Measurements from ENCODE around the gene HSPH1. TPM values are rescaled to one million over a fixed set of nuclear protein-coding genes. Genes with fewer than 3 reads are reported as not detected.

Gene HSPH1
- total RNA-seq, 4 donors from 2014 or later = 29.3 to 86.1 (median 34.9) TPM

- H3K27me3 ChIP-seq = peaks cover 0 to 15% (median 0%) of the 10 kb centered on the region in 4 donors
- H3K9me3 ChIP-seq = no peaks in the 10 kb centered on the region
- WGBS, 2 donors = 61 to 87% methylated on average over 4 of the region's 4 CpGs
- no peak for TF ChIP-seq POLR2A (IDR thresholded peaks at IDR 0.05)
- no peak for TF ChIP-seq CTCF (IDR thresholded peaks at IDR 0.05)
- intact Hi-C loops (cut with DNase I) = no loop called here
- no peak overlapping the region for H3K4me3 ChIP-seq
- DNase-seq = no peak
- peak overlapping the region; percentile 10 to 74 (median 62) for H3K27ac ChIP-seq
- peaks cover 0 to 35% (median 16%) of the 10 kb centered on the region in 3 donors for H3K4me1 ChIP-seq
- no peaks in the 10 kb centered on the region for H3K36me3 ChIP-seq
Observed at GRCh38 chr13:31114641-31115040, 47.1 kb downstream of the HSPH1 start.

GRCh38 chr13:31111136-31111535 lies 50.6 kb downstream of the HSPH1 start:
- WGBS, 2 donors = 52 to 57% methylated on average over 2 to 3 of the region's 4 CpGs
- peaks cover 0 to 26% (median 10%) of the 10 kb centered on the region in 3 donors for H3K4me1 ChIP-seq
- no peak overlapping the region for H3K27ac ChIP-seq
- DNase-seq = no peak
- H3K36me3 ChIP-seq = no peaks in the 10 kb centered on the region
- no peak for TF ChIP-seq CTCF (IDR thresholded peaks at IDR 0.05)
- H3K27me3 ChIP-seq = peaks cover 0 to 15% (median 0%) of the 10 kb centered on the region in 4 donors
- H3K4me3 ChIP-seq = no peak overlapping the region
- intact Hi-C loops (cut with DNase I) = no loop called here
- no peaks in the 10 kb centered on the region for H3K9me3 ChIP-seq

GRCh38 chr13:31110617-31111016 lies 51.1 kb downstream of the HSPH1 start:
- Histone ChIP-seq H3K27me3 (peaks cover 0 to 15% (median 0%) of the 10 kb centered on the region in 4 donors), H3K27ac (no peak overlapping the region), H3K9me3 (no peaks in the 10 kb centered on the region), H3K4me3 (no peak overlapping the region), H3K36me3 (no peaks in the 10 kb centered on the region), H3K4me1 (peaks cover 0 to 20% (median 7%) of the 10 kb centered on the region in 3 donors)
- WGBS, 2 donors = 64 to 70% methylated on average over 3 to 8 of the region's 10 CpGs
- TF ChIP-seq POLR2A (IDR thresholded peaks at IDR 0.05) = no peak
- TF ChIP-seq CTCF (IDR thresholded peaks at IDR 0.05) = no peak
- DNase-seq = no peak
- intact Hi-C loops (cut with DNase I) = no loop called here

GRCh38 chr13:31110169-31110568 lies 51.5 kb downstream of the HSPH1 start:
- no peaks in the 10 kb centered on the region for H3K9me3 ChIP-seq
- intact Hi-C loops (cut with DNase I) = no loop called here
- no peak for DNase-seq
- 80 to 86% methylated on average over 3 to 7 of the region's 7 CpGs for WGBS, 2 donors
- no peak overlapping the region for H3K27ac ChIP-seq
- no peak for TF ChIP-seq POLR2A (IDR thresholded peaks at IDR 0.05)
- TF ChIP-seq CTCF (IDR thresholded peaks at IDR 0.05) = no peak
- no peaks in the 10 kb centered on the region for H3K36me3 ChIP-seq
- H3K4me1 ChIP-seq = peaks cover 0 to 16% (median 4%) of the 10 kb centered on the region in 3 donors
- H3K27me3 ChIP-seq = peaks cover 0 to 15% (median 0%) of the 10 kb centered on the region in 4 donors
- H3K4me3 ChIP-seq = no peak overlapping the region

GRCh38 chr13:31107109-31107508 lies 54.6 kb downstream of the HSPH1 start:
- intact Hi-C loops (cut with DNase I) = no loop called here
- H3K4me1 ChIP-seq = peaks cover 0 to 9% (median 0%) of the 10 kb centered on the region in 3 donors
- no peaks in the 10 kb centered on the region for H3K9me3 ChIP-seq
- no peak overlapping the region for H3K27ac ChIP-seq
- H3K36me3 ChIP-seq = no peaks in the 10 kb centered on the region
- WGBS, 2 donors = 88 to 92% methylated on average over 1 of the region's 1 CpG
- DNase-seq = no peak
- no peak overlapping the region for H3K4me3 ChIP-seq
- peaks cover 0 to 18% (median 0%) of the 10 kb centered on the region in 4 donors for H3K27me3 ChIP-seq
- no peak for TF ChIP-seq CTCF (IDR thresholded peaks at IDR 0.05)
- no peak for TF ChIP-seq POLR2A (IDR thresholded peaks at IDR 0.05)
